HEK293 (cell line): ENCODE measurements around the gene FHAD1.
A peak's percentile ranks its signal among the peaks of the same experiment; 100 is the strongest.

Experiments
- CTCF ChIA-PET: fragments of 350-600 bp; formaldehyde crosslinking; extraction: SDS; loops from one replicate; lab custom pipeline; 2021; ENCODE audit warnings: antibody characterized with exemption; lab: Yijun Ruan, JAX
- POLR2A ChIA-PET: fragments of 300-600 bp; formaldehyde crosslinking; extraction: SDS; loops from one replicate; lab custom pipeline; 2020; ENCODE audit warnings: antibody characterized with exemption, inconsistent platforms; lab: Yijun Ruan, JAX
- H3K27ac ChIP-seq: fragments of 200-500 bp; sonication (Bioruptor generic); 2 replicates; pipeline ENCODE4 v1.5.1; 2014; ENCODE audit warnings: low read depth, low read length, control low read depth, inconsistent platforms; ENCODE audit errors: extremely low read depth
- H3K36me3 ChIP-seq, 2 experiments: fragments of 200-500 bp in 1 of 2; sonication (Bioruptor generic) in 1 of 2; 1 replicate in 1 of 2; 2 replicates in 1 of 2; pipeline ENCODE4 v1.5.1; 2014 to 2017; ENCODE audit warnings: inconsistent platforms in 2 of 2, low read length in 2 of 2; ENCODE audit not compliant: control insufficient read depth in 2 of 2, insufficient read depth in 1 of 2
- H3K4me1 ChIP-seq: fragments of 200-500 bp; sonication (Bioruptor generic); 2 replicates; pipeline ENCODE4 v1.5.1; 2014; ENCODE audit warnings: mild to moderate bottlenecking, low read length, inconsistent platforms; ENCODE audit not compliant: control insufficient read depth, insufficient read depth
- H3K4me3 ChIP-seq: 2 replicates; pipeline ENCODE4 v1.5.1; 2011; ENCODE audit warnings: low read depth, mild to moderate bottlenecking, control low read depth, low read length, moderate library complexity
- H3K9me3 ChIP-seq: fragments of 200-500 bp; sonication (Bioruptor generic); 2 replicates; pipeline ENCODE4 v1.5.1; 2014; ENCODE audit warnings: low read depth, low read length, inconsistent platforms; ENCODE audit not compliant: control insufficient read depth, insufficient read depth
- GFI1B ChIP-seq: fragments of 450-650 bp; formaldehyde crosslinking; IDR thresholded peaks from 2 replicates; pipeline ENCODE4 v1.5.1; 2016; ENCODE audit warnings: missing biosample characterization, missing genetic modification characterization
- GLI4 ChIP-seq: fragments of 450-650 bp; formaldehyde crosslinking; IDR thresholded peaks from 2 replicates; pipeline ENCODE4 v1.5.1; 2016; ENCODE audit warnings: missing biosample characterization, missing genetic modification characterization
- HOXA7 ChIP-seq: sonication (generic); formaldehyde crosslinking; IDR thresholded peaks from 2 replicates; pipeline ENCODE4 v1.8.1; 2022; ENCODE audit warnings: missing genetic modification reagents, borderline replicate concordance
- ZBTB26 ChIP-seq: fragments of 450-650 bp; formaldehyde crosslinking; optimal IDR thresholded peaks from 2 replicates; pipeline ENCODE3; 2016; ENCODE audit warnings: missing biosample characterization, mild to moderate bottlenecking, missing genetic modification characterization
- ZBTB48 ChIP-seq: fragments of 450-650 bp; formaldehyde crosslinking; IDR thresholded peaks from 2 replicates; pipeline ENCODE4 v1.5.1; 2016; ENCODE audit warnings: missing biosample characterization, missing genetic modification characterization
- ZEB2 ChIP-seq: fragments of 450-650 bp; formaldehyde crosslinking; IDR thresholded peaks from 2 replicates; pipeline ENCODE4 v1.5.1; 2016; ENCODE audit warnings: missing biosample characterization, missing genetic modification characterization
- ZNF138 ChIP-seq: fragments of 450-650 bp; formaldehyde crosslinking; IDR thresholded peaks from 2 replicates; pipeline ENCODE4 v1.5.1; 2016; ENCODE audit warnings: missing biosample characterization, missing genetic modification characterization, borderline replicate concordance
- ZNF19 ChIP-seq: fragments of 450-650 bp; formaldehyde crosslinking; IDR thresholded peaks from 2 replicates; pipeline ENCODE4; 2016; ENCODE audit warnings: missing biosample characterization, missing genetic modification characterization, low read depth
- ZNF2 ChIP-seq: fragments of 450-650 bp; formaldehyde crosslinking; IDR thresholded peaks from 2 replicates; pipeline ENCODE4 v1.5.1; 2016; ENCODE audit warnings: missing biosample characterization, missing genetic modification characterization
- ZNF202 ChIP-seq: fragments of 450-650 bp; formaldehyde crosslinking; IDR thresholded peaks from 2 replicates; pipeline ENCODE4 v1.5.1; 2016; ENCODE audit warnings: missing biosample characterization, missing genetic modification characterization, borderline replicate concordance
- ZNF221 ChIP-seq: fragments of 450-650 bp; formaldehyde crosslinking; IDR thresholded peaks from 2 replicates; pipeline ENCODE4 v1.5.1; 2017; ENCODE audit warnings: missing biosample characterization, missing genetic modification characterization, borderline replicate concordance
- ZNF223 ChIP-seq: fragments of 450-650 bp; formaldehyde crosslinking; IDR thresholded peaks from 2 replicates; pipeline ENCODE4 v1.5.1; 2016; ENCODE audit warnings: missing biosample characterization, missing genetic modification characterization
- ZNF23 ChIP-seq: fragments of 450-650 bp; formaldehyde crosslinking; IDR thresholded peaks from 2 replicates; pipeline ENCODE4 v1.5.1; 2016; ENCODE audit warnings: missing biosample characterization, missing genetic modification characterization, borderline replicate concordance
- ZNF239 ChIP-seq: fragments of 450-650 bp; formaldehyde crosslinking; IDR thresholded peaks from 2 replicates; pipeline ENCODE4 v1.5.1; 2016; ENCODE audit warnings: missing biosample characterization, missing genetic modification characterization
- ZNF266 ChIP-seq: fragments of 450-650 bp; formaldehyde crosslinking; IDR thresholded peaks from 2 replicates; pipeline ENCODE4 v1.5.1; 2016; ENCODE audit warnings: missing biosample characterization, missing genetic modification characterization, low read depth
- ZNF302 ChIP-seq: fragments of 450-650 bp; formaldehyde crosslinking; IDR thresholded peaks from 2 replicates; pipeline ENCODE4 v1.5.1; 2016; ENCODE audit warnings: missing biosample characterization, missing genetic modification characterization, low read depth
- ZNF391 ChIP-seq: fragments of 450-650 bp; formaldehyde crosslinking; IDR thresholded peaks from 2 replicates; pipeline ENCODE4 v1.5.1; 2016; ENCODE audit warnings: low read depth, missing biosample characterization, missing genetic modification characterization, borderline replicate concordance
- ZNF473 ChIP-seq: fragments of 450-650 bp; formaldehyde crosslinking; IDR thresholded peaks from 2 replicates; pipeline ENCODE4 v1.5.1; 2017; ENCODE audit warnings: missing biosample characterization, missing genetic modification characterization
- ZNF501 ChIP-seq: fragments of 450-650 bp; formaldehyde crosslinking; IDR thresholded peaks from 2 replicates; pipeline ENCODE4 v1.5.1; 2016; ENCODE audit warnings: missing biosample characterization, missing genetic modification characterization
- ZNF529 ChIP-seq: fragments of 450-650 bp; formaldehyde crosslinking; IDR thresholded peaks from 2 replicates; pipeline ENCODE4 v1.5.1; 2017; ENCODE audit warnings: missing genetic modification characterization, missing biosample characterization; ENCODE audit not compliant: insufficient replicate concordance
- ZNF548 ChIP-seq: fragments of 450-650 bp; formaldehyde crosslinking; IDR thresholded peaks from 2 replicates; pipeline ENCODE4 v1.5.1; 2016; ENCODE audit warnings: missing biosample characterization, missing genetic modification characterization
- ZNF549 ChIP-seq: fragments of 450-650 bp; IDR thresholded peaks from 2 replicates; pipeline ENCODE4 v1.5.1; 2018; ENCODE audit warnings: missing biosample characterization, missing genetic modification characterization, mild to moderate bottlenecking, inconsistent platforms, moderate library complexity
- ZNF621 ChIP-seq: fragments of 450-650 bp; formaldehyde crosslinking; IDR thresholded peaks from 2 replicates; pipeline ENCODE4 v1.5.1; 2017; ENCODE audit warnings: missing biosample characterization, missing genetic modification characterization
- ZNF623 ChIP-seq: fragments of 450-650 bp; formaldehyde crosslinking; IDR thresholded peaks from 2 replicates; pipeline ENCODE4 v1.5.1; 2016; ENCODE audit warnings: missing biosample characterization, missing genetic modification characterization
- ZNF626 ChIP-seq: fragments of 450-650 bp; sonication (Bioruptor Pico); formaldehyde crosslinking; IDR thresholded peaks from 2 replicates; pipeline ENCODE4 v1.5.1; 2018; ENCODE audit warnings: missing biosample characterization, missing genetic modification characterization, inconsistent platforms
- ZNF830 ChIP-seq: fragments of 450-650 bp; IDR thresholded peaks from 2 replicates; pipeline ENCODE4 v1.5.0; 2018; ENCODE audit warnings: missing biosample characterization, missing genetic modification characterization, low read depth, mild to moderate bottlenecking, moderate library complexity
- ZNF843 ChIP-seq: fragments of 450-650 bp; formaldehyde crosslinking; IDR thresholded peaks from 2 replicates; pipeline ENCODE4 v1.5.1; 2016; ENCODE audit warnings: missing biosample characterization, missing genetic modification characterization
- ZXDB ChIP-seq: fragments of 450-650 bp; formaldehyde crosslinking; IDR thresholded peaks from 2 replicates; pipeline ENCODE4 v1.5.1; 2016; ENCODE audit warnings: missing biosample characterization, missing genetic modification characterization

Gene FHAD1

GRCh38 chr1:15308135-15308534 lies 61.1 kb downstream of the FHAD1 start:
- TF ChIP-seq ZNF626 (tag by site-specific recombination) (no peak), ZBTB48 (tag by site-specific recombination) (no peak), ZNF549 (tag by site-specific recombination) (no peak), ZNF391 (tag by site-specific recombination) (no peak), ZXDB (tag by site-specific recombination) (no peak), ZNF266 (tag by site-specific recombination) (no peak)
- Histone ChIP-seq H3K9me3 (no peaks in the 10 kb centered on the region), H3K4me1 (no peaks in the 10 kb centered on the region), H3K4me3 (no peak overlapping the region), H3K27ac (no peak overlapping the region), H3K36me3 (no peaks in the 10 kb centered on the region)
- POLR2A ChIA-PET: no interaction called here
- CTCF ChIA-PET: interaction anchor here (0.7 kb wide), 1 partner anchor 442 kb away, joined by 3 read pairs; no protein-coding TSS in a partner anchor

GRCh38 chr1:15308621-15309027 lies 61.6 kb downstream of the FHAD1 start:
- CTCF ChIA-PET: interaction anchor here (0.7 to 1.2 kb wide), 5 partner anchors 23 to 443 kb away, joined by 3 to 5 read pairs (median 3); no protein-coding TSS in a partner anchor

GRCh38 chr1:15309687-15310086 lies 62.7 kb downstream of the FHAD1 start:
- Histone ChIP-seq H3K27ac (no peak overlapping the region), H3K4me1 (no peaks in the 10 kb centered on the region), H3K4me3 (no peak overlapping the region), H3K36me3 (no peaks in the 10 kb centered on the region), H3K9me3 (no peaks in the 10 kb centered on the region)
- ChIA-PET POLR2A (no interaction called here), CTCF (interaction anchor here (0.7 to 1.2 kb wide), 3 partner anchors 22 to 181 kb away, joined by 3 to 5 read pairs (median 3); no protein-coding TSS in a partner anchor)
- TF ChIP-seq ZNF830 (tag by site-specific recombination) (no peak), GFI1B (tag by site-specific recombination) (no peak), ZNF548 (no peak), ZNF623 (tag by site-specific recombination) (peak; percentile 55; the same call in 1 of the 2 replicates), ZNF501 (tag by site-specific recombination) (no peak)

More at GRCh38 chr1:15308621-15309027, 61.6 kb downstream of the FHAD1 start:
- Histone ChIP-seq H3K27ac (no peak overlapping the region), H3K4me3 (no peak overlapping the region), H3K9me3 (no peaks in the 10 kb centered on the region), H3K4me1 (no peaks in the 10 kb centered on the region), H3K36me3 (no peaks in the 10 kb centered on the region)
- POLR2A ChIA-PET: no interaction called here
- no peak for TF ChIP-seq ZNF843 (tag by site-specific recombination)
- no peak for TF ChIP-seq ZNF302 (tag by site-specific recombination)
- no peak for TF ChIP-seq ZNF138 (tag by site-specific recombination)
- no peak for TF ChIP-seq ZNF239 (tag by site-specific recombination)
- no peak for TF ChIP-seq ZNF621 (tag by site-specific recombination)
- TF ChIP-seq ZNF23: peak; percentile 54; the same call in 1 of the 2 replicates
- TF ChIP-seq GLI4 (tag by site-specific recombination): no peak

GRCh38 chr1:15310544-15310943 lies 63.5 kb downstream of the FHAD1 start:
- CTCF ChIA-PET: no interaction called here
- no peaks in the 10 kb centered on the region for H3K9me3 ChIP-seq
- H3K4me3 ChIP-seq: no peak overlapping the region
- no peaks in the 10 kb centered on the region for H3K4me1 ChIP-seq
- POLR2A ChIA-PET: no interaction called here
- no peak overlapping the region for H3K27ac ChIP-seq
- TF ChIP-seq ZNF529 (tag by site-specific recombination) (no peak), ZNF2 (tag by site-specific recombination) (no peak), HOXA7 (CRISPR knock-in tag) (no peak), ZNF473 (tag by site-specific recombination) (no peak), ZBTB26 (tag by site-specific recombination) (no peak), ZNF221 (no peak), ZNF19 (tag by site-specific recombination) (no peak), ZEB2 (tag by site-specific recombination) (no peak), ZNF223 (tag by site-specific recombination) (no peak), ZNF202 (tag by site-specific recombination) (no peak)
- H3K36me3 ChIP-seq: no peaks in the 10 kb centered on the region
